ENCODE results near the gene TRIO. TPM values are rescaled to one million over a fixed set of nuclear protein-coding genes. Genes with fewer than 3 reads are reported as not detected.

TRIO gene
- total and polyA plus RNA-seq, 12 donors, result 26.2 to 85.2 (median 61.9) TPM

DNA sequence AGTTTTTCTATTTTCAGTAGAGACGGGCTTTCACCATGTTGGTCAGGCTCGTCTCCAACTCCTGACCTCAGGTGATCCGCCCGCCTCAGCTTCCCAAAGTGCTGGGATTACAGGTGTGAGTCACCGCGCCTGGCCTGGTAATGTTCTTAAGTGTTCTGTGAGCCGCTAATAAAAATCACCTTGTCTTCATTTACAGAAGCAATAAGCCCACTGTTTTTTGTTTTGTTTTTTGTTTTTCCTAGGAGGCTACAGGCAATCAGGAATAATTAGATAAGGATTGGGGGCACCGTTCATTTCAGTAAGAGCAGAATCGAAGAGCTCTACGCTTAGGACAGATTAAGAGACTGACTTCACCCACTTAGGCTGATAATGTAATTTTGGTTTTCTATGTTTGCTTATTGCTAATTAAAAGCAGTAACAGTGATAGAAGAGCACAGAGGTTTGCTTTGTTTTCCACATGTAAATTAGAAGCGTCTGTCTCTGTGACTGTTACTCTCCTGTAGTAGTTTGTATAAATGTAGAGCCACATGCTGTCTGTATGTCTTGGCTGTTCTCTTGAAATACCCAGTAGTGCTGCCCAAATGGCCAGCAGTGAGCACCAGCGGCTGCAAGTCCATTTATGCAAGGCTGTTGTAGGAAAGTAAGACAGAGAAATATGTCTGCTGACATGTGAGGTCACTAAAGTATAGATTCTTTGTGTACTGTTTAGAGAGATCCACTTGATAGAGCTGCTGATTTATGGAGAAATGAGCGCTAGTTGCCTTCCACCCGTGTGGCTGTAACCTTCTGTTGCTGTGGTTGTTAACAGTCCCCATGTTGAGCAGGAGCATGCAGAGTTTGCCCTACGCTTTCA lies 30.5 kb downstream of the TRIO start:
- ATAC-seq (peak in 2 of 8 donors; percentile 13 to 25), DNase-seq (no peak)
- no peaks in the 10 kb centered on the region for H3K9me3 ChIP-seq
- no peaks in the 10 kb centered on the region for H3K27me3 ChIP-seq
- H3K4me3 ChIP-seq, result peak overlapping the region in 1 of 10 donors; percentile 3
- peaks cover 0 to 81% (median 66%) of the 10 kb centered on the region in 9 donors for H3K4me1 ChIP-seq
- TF ChIP-seq, protein P1, sequence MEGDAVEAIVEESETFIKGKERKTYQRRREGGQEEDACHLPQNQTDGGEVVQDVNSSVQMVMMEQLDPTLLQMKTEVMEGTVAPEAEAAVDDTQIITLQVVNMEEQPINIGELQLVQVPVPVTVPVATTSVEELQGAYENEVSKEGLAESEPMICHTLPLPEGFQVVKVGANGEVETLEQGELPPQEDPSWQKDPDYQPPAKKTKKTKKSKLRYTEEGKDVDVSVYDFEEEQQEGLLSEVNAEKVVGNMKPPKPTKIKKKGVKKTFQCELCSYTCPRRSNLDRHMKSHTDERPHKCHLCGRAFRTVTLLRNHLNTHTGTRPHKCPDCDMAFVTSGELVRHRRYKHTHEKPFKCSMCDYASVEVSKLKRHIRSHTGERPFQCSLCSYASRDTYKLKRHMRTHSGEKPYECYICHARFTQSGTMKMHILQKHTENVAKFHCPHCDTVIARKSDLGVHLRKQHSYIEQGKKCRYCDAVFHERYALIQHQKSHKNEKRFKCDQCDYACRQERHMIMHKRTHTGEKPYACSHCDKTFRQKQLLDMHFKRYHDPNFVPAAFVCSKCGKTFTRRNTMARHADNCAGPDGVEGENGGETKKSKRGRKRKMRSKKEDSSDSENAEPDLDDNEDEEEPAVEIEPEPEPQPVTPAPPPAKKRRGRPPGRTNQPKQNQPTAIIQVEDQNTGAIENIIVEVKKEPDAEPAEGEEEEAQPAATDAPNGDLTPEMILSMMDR (IDR thresholded peaks at IDR 0.05), result no peak
- no peaks in the 10 kb centered on the region for H3K36me3 ChIP-seq
- 74 to 80% methylated on average over 15 of the region's 15 CpGs for WGBS, 2 donors
- peak overlapping the region in 2 of 10 donors; percentile 38 to 39 for H3K27ac ChIP-seq
- intact Hi-C loops (cut with DNase I), result no loop called here

DNA sequence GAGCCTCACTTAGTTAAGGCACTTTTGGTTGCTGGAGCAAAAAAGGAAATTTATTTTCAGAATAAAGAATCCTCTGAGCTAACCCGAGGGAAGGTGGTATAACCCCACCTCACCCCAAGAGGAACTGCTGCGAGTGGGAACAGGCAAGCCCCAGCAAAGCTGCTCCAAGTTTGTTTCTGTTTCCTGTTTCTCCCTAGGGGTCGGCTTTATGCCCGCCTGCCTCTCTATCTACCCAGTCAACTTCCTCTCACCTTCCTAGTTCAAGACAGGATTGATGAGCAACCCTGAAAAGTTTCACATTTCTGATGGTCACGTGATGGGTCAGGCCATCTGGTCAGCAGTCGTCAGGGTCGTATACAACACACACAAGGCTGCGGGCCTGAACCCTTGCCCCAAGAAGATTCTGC lies 31.1 kb downstream of the TRIO start:
- 48 to 66% methylated on average over 8 of the region's 8 CpGs for WGBS, 2 donors
- peak in 3 of 8 donors; percentile 16 to 40 (median 25) for ATAC-seq

DNA sequence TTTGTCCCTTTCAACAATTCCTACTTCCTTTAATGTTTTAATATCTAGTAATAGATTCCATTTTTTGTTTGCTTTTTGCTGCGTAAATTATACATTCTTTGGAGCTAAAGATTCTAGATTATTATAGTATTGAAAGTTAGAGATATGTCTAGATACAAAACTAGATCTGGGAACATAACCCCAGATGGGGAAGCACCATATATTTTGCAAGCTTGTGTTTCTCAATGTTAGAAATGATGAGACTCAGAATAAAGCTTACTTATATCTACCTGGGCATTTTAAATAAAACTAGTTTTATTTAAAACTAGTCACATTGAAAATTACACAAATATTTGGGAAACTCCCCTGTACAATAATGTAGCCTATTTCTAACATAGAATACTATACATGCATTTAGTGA lies 32.2 kb downstream of the TRIO start:
- no peaks in the 10 kb centered on the region for H3K27me3 ChIP-seq
- no peak for ATAC-seq
- H3K27ac ChIP-seq, result no peak overlapping the region
- no peak for DNase-seq
- H3K36me3 ChIP-seq, result no peaks in the 10 kb centered on the region
- intact Hi-C loops (cut with DNase I), result no loop called here
- TF ChIP-seq, protein P1 (IDR thresholded peaks at IDR 0.05), result no peak
- no peak overlapping the region for H3K4me3 ChIP-seq
- no peaks in the 10 kb centered on the region for H3K9me3 ChIP-seq
- 90 to 94% methylated on average over 1 of the region's 1 CpG for WGBS, 2 donors
- H3K4me1 ChIP-seq, result peaks cover 0 to 87% (median 61%) of the 10 kb centered on the region in 9 donors

More for the DNA sequence above, 31.1 kb downstream of the TRIO start:
- peak overlapping the region in 2 of 10 donors; percentile 38 to 39 for H3K27ac ChIP-seq
- peaks cover 0 to 81% (median 67%) of the 10 kb centered on the region in 9 donors for H3K4me1 ChIP-seq
- TF ChIP-seq, protein P1 (IDR thresholded peaks at IDR 0.05), result no peak
- no peaks in the 10 kb centered on the region for H3K27me3 ChIP-seq
- peak overlapping the region in 1 of 10 donors; percentile 3 for H3K4me3 ChIP-seq
- no peaks in the 10 kb centered on the region for H3K9me3 ChIP-seq
- DNase-seq, result no peak
- no peaks in the 10 kb centered on the region for H3K36me3 ChIP-seq
- intact Hi-C loops (cut with DNase I), result no loop called here

DNA sequence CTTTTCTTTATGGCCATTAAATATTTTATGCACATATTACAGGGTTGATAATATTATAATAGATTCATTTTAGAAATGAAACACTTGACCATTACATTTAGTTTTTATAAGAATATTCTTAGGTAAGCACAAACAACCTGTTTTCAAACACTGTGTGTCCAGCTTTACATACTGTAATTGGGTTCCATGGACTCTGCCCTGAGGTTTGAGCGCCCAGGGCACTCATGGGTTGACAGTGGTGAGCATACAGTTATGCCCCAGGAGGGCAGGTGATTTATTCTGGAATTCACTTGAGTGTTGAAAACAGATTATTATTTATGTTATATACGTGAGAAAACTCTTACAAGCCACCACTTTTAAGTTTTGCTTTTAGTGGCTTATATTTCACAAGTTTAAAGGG lies 33.7 kb downstream of the TRIO start:
- Histone ChIP-seq H3K36me3 (no peaks in the 10 kb centered on the region), H3K9me3 (no peaks in the 10 kb centered on the region), H3K27me3 (no peaks in the 10 kb centered on the region), H3K4me1 (peaks cover 0 to 87% (median 59%) of the 10 kb centered on the region in 9 donors), H3K4me3 (no peak overlapping the region), H3K27ac (no peak overlapping the region)
- no peak for DNase-seq
- no peak for ATAC-seq
- 91 to 96% methylated on average over 2 of the region's 2 CpGs for WGBS, 2 donors
- TF ChIP-seq, protein P1 (IDR thresholded peaks at IDR 0.05), result no peak
- intact Hi-C loops (cut with DNase I), result no loop called here

All from heart right ventricle (tissue), 16 donors.